GM12864 (cell line): ENCODE results near the gene DLX4.

Source experiments
- DNase-seq: peaks from one replicate; pipeline ENCODE4 v3.0.0-alpha.2; 2011; ENCODE audit warnings: low read depth
- H3K4me3 ChIP-seq: 2 replicates; pipeline ENCODE4 v1.5.1; 2011; ENCODE audit warnings: mild to moderate bottlenecking, low read depth, low read length, control low read depth
- TF ChIP-seq, protein P1 (sequence below): IDR thresholded peaks from 2 replicates; pipeline ENCODE4 v1.5.1; 2011; ENCODE audit warnings: low read depth, mild to moderate bottlenecking, moderate library complexity, low read length, control low read depth, inconsistent platforms; ENCODE audit errors: missing control alignments

The DLX4 gene

DNA sequence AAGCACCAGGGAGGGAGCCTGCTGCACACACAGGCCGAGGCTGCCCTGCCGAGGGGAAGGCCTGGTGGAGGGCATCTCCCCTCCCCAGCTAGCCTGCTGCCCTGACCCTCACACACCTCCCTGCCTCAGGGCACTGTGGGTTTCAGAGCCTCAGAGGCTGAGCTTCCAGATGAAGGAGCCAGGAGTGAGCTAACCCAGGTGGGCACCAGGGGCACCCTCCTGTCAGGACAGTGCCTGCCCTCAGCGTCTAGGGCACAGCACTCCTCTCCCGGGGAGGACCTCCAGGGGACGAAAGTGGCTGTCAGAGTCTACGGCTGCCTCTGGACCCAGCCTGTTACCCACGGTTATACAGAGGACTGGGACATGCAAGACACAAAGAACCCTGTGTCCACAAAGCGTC is 22.8 kb upstream of the DLX4 start:
- no peak for DNase-seq
- TF ChIP-seq, protein P1, sequence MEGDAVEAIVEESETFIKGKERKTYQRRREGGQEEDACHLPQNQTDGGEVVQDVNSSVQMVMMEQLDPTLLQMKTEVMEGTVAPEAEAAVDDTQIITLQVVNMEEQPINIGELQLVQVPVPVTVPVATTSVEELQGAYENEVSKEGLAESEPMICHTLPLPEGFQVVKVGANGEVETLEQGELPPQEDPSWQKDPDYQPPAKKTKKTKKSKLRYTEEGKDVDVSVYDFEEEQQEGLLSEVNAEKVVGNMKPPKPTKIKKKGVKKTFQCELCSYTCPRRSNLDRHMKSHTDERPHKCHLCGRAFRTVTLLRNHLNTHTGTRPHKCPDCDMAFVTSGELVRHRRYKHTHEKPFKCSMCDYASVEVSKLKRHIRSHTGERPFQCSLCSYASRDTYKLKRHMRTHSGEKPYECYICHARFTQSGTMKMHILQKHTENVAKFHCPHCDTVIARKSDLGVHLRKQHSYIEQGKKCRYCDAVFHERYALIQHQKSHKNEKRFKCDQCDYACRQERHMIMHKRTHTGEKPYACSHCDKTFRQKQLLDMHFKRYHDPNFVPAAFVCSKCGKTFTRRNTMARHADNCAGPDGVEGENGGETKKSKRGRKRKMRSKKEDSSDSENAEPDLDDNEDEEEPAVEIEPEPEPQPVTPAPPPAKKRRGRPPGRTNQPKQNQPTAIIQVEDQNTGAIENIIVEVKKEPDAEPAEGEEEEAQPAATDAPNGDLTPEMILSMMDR, result no peak
- H3K4me3 ChIP-seq, result no peak overlapping the region

DNA sequence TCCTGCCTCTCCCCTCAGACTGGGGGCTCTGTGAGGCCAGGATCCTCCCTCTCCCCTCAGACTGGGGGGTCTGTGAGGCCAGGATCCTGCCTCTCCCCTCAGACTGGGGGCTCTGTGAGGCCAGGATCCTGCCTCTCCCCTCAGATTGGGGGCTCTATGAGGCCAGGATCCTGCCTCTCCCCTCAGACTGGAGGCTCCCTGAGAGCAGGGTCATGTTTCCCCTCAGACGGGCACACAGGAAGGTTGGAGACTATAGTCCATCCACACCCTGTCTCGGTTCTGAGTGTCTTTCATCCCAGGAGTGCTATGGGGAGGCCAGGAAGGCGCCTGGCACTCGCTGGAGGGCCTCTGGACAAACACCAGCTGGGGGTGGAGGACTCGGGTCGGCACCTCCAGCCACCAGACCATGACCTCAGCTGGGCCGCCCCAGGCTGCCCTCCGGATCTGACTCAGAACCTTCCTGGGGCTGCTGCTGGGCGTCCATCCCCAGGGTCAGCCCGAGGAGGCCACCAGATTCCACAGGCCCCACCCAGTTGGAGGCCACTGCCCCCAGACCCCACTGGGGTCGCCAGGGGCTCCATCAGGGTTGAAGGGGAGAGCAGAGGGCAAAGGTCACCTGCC is 21.9 kb upstream of the DLX4 start:
- no peak for DNase-seq
- no peak overlapping the region for H3K4me3 ChIP-seq
- TF ChIP-seq, protein P1, result no peak

DNA sequence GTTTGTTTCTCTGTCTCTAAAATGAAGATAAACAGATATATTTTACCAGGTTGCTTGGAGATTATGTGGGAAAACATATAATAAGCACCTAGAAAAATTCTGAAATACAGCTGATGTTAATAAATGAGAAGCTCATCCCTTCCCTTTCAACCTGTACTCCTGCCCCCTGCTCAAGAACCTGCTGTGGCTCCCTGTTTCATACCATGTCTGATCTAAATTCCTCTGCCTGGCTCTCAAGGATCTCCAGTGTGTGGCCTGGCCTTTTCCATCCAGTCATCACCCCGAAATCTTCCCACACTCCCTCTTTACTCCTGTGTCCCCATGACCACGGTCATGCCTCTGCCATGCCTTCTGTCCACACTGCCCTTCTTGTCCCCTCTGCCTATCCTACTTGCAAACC is 19.4 kb upstream of the DLX4 start:
- TF ChIP-seq, protein P1, result no peak
- DNase-seq, result no peak
- H3K4me3 ChIP-seq, result no peak overlapping the region

DNA sequence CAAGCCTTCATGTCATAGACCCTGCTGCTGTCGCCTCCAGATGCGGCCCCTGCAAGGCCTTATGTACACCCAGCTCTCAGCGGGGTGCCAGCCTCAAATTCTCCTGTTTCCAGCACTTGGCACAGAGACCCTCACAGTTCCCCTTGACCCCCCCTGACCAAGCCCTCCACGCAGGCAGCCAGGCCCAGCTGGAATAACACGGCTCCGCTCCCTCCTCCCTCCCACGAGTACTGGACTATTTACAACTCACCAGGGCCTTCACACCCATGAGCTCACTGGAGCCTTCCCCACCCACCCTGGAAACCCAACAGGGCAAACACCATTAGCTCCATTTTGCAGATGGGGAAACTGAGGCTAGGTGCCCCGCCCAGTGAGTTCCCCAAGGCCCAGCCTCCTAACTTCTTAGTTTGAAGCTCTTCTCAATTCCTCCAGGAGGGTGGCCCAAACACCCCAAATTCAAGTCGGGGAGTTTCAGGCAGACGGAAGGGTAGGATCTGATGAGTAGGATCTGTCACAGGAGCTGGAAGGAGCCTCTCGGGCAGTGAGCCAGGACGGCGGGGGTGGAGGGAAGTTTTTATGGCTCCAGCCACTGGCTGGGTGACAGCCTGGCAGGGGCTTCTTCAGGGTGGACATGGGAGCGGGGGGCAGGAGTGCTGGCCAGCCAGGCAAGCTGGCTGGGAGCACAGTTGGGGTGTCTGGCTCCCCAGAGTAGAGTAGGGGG is 17.5 kb upstream of the DLX4 start:
- no peak for DNase-seq
- no peak overlapping the region for H3K4me3 ChIP-seq
- TF ChIP-seq, protein P1, result no peak

DNA sequence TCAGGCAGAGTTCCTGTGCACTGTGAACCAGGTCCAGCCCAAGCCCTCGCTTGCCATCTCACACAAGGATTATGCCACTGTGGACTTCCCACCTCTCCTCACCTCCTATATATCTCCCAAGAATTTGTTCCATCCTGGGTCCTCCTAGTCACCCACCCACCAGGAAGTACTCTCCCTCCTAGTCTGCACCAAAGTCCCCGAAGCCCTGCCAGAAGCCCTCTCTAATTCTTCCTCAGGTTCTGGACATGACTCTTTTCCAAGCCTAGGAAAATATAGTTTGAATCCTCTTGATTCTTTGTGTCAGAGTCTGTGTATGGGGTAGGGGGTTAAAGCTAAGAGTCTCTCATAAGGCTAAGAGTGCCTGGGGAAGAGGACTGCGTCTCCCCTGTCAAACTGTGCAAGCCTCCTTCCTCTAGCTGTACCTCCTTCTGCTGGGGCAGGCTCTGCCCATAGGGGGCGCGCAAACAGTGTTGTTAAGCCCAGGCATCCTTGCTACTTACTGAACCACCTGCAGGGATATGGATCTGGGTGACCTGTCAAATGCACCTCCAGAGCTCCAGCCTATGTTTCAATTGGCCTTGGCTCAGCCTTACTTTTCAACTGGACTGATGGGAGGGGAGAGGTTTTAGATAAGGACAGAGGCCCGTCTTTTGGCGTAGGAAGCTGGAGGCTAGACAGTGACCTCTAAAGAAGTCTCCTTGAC is 16.6 kb upstream of the DLX4 start:
- TF ChIP-seq, protein P1, result peak; percentile 97
- DNase-seq, result peak; percentile 19
- no peak overlapping the region for H3K4me3 ChIP-seq

DNA sequence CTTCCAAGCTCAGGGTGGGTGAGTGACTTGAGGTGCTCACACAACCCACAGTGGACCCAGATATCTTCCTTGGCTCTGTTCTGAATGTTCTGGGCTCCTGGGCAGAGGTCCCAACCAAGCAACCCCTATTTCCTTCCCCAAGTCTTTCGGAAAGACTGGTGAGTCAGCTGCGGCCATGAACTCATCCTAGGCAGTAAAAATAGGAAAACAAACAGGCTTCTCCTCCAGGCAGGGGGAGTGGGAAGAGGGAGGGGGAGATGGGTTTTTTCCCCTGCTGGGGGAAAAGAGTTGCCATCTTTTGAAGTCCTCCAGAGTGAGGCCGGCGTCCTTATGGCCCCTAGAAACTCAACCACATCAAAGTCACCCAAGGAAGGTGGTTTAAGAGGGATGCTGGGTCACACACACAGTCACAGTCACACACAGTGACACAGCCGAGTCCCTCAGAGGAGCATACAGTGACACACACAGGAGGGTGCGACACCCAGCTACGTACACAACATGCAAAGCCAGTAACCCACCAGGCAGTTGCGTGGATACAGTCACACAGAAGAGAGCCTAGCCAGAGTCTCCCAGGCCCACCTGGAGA is 16.0 kb upstream of the DLX4 start:
- TF ChIP-seq, protein P1, result no peak
- no peak overlapping the region for H3K4me3 ChIP-seq
- no peak for DNase-seq
